OCI-LY1 (cell line): ENCODE measurements around the gene HLCS.

ENCODE experiments used
- H2AFZ ChIP-seq: fragments of 200-600 bp; sonication (generic), shearing (Covaris generic); 2 replicates; pipeline ENCODE4 v1.6.0; 2014; ENCODE audit warnings: antibody characterized with exemption, mild to moderate bottlenecking, low read length
- H3F3A ChIP-seq: fragments of 200-600 bp; sonication (generic), shearing (Covaris generic); 2 replicates; pipeline ENCODE4 v1.6.0; 2014; ENCODE audit warnings: mild to moderate bottlenecking, antibody characterized with exemption, low read length, moderate library complexity; ENCODE audit not compliant: insufficient read depth
- H3K27ac ChIP-seq: fragments of 200-600 bp; sonication (generic); 2 replicates; pipeline ENCODE4 v1.5.1; 2014; ENCODE audit warnings: low read length, mixed run types, mild to moderate bottlenecking, low read depth; ENCODE audit not compliant: poor library complexity, severe bottlenecking
- H3K27me3 ChIP-seq: fragments of 200-600 bp; sonication (generic); 2 replicates; pipeline ENCODE4 v1.6.0; 2014; ENCODE audit warnings: antibody characterized with exemption, mild to moderate bottlenecking, low read length, moderate library complexity; ENCODE audit not compliant: insufficient read depth
- H3K36me3 ChIP-seq: fragments of 200-600 bp; sonication (generic); 2 replicates; pipeline ENCODE4 v1.6.1; 2014; ENCODE audit warnings: mild to moderate bottlenecking, antibody characterized with exemption, low read length, moderate library complexity, mixed read lengths; ENCODE audit not compliant: insufficient read depth
- H3K4me1 ChIP-seq: fragments of 200-600 bp; sonication (generic); 2 replicates; pipeline ENCODE4 v1.5.1; 2014; ENCODE audit warnings: mild to moderate bottlenecking, low read length, moderate library complexity; ENCODE audit not compliant: insufficient read depth, severe bottlenecking
- H3K4me2 ChIP-seq: fragments of 200-600 bp; sonication (generic), shearing (Covaris generic); 2 replicates; pipeline ENCODE4 v1.6.1; 2014; ENCODE audit warnings: low read length
- H3K4me3 ChIP-seq: fragments of 200-600 bp; sonication (generic); 2 replicates; pipeline ENCODE4 v1.5.1; 2014; ENCODE audit warnings: low read length, low read depth, mild to moderate bottlenecking, mixed read lengths; ENCODE audit not compliant: poor library complexity, severe bottlenecking
- H3K79me2 ChIP-seq: fragments of 200-600 bp; shearing (Covaris generic); 2 replicates; pipeline ENCODE4 v1.6.1; 2016; ENCODE audit warnings: mixed run types, low read length, mixed read lengths; ENCODE audit not compliant: insufficient read depth
- H3K9ac ChIP-seq: fragments of 200-600 bp; sonication (generic), shearing (Covaris generic); 2 replicates; pipeline ENCODE4 v1.6.1; 2014; ENCODE audit warnings: mild to moderate bottlenecking, low read length, mixed read lengths
- H3K9me2 ChIP-seq: fragments of 200-600 bp; sonication (generic), shearing (Covaris generic); 2 replicates; pipeline ENCODE4 v1.6.1; 2014; ENCODE audit warnings: low read depth, mild to moderate bottlenecking, low read length, mixed read lengths
- H3K9me3 ChIP-seq: fragments of 200-600 bp; shearing (Covaris generic); 2 replicates; pipeline ENCODE4 v1.6.1; 2014; ENCODE audit warnings: low read length, mixed read lengths
- H4K20me1 ChIP-seq: fragments of 200-600 bp; sonication (generic), shearing (Covaris generic); 2 replicates; pipeline ENCODE4 v1.6.0; 2016; ENCODE audit warnings: mild to moderate bottlenecking, low read length; ENCODE audit not compliant: insufficient read depth
- CTCF ChIP-seq: fragments of 200-600 bp; sonication (generic), shearing (Covaris generic); IDR thresholded peaks from 2 replicates; pipeline ENCODE4 v1.5.1; 2017; ENCODE audit warnings: mild to moderate bottlenecking, antibody characterized with exemption, low read length, moderate library complexity, mixed read lengths
- EZH2 ChIP-seq: fragments of 200-600 bp; sonication (generic), shearing (Covaris generic); IDR thresholded peaks from 2 replicates; pipeline ENCODE4 v1.8.0; 2017; ENCODE audit warnings: borderline replicate concordance, mixed run types, mild to moderate bottlenecking, antibody characterized with exemption, low read length, moderate library complexity, mixed read lengths

HLCS gene

GRCh38 chr21:36976228-36976861 is 9.9 kb upstream of the HLCS start:
- Histone ChIP-seq H3K9ac (no peak overlapping the region), H3K79me2 (no peaks in the 10 kb centered on the region), H3K27me3 (no peaks in the 10 kb centered on the region), H2AFZ (no peak overlapping the region), H3K36me3 (no peaks in the 10 kb centered on the region), H3K4me2 (no peak overlapping the region), H3F3A (no peaks in the 10 kb centered on the region), H3K9me2 (no peaks in the 10 kb centered on the region), H3K27ac (no peak overlapping the region), H3K4me1 (peaks cover 8% of the 10 kb centered on the region), H3K4me3 (no peak overlapping the region), H3K9me3 (no peaks in the 10 kb centered on the region), H4K20me1 (no peaks in the 10 kb centered on the region)
- TF ChIP-seq EZH2 (no peak), CTCF (no peak)

- H3K36me3 ChIP-seq, result no peaks in the 10 kb centered on the region
- H3K9me2 ChIP-seq, result no peaks in the 10 kb centered on the region
- no peaks in the 10 kb centered on the region for H3K79me2 ChIP-seq
- H3K27me3 ChIP-seq, result no peaks in the 10 kb centered on the region
- H3K9ac ChIP-seq, result no peak overlapping the region
- no peak for TF ChIP-seq CTCF
- no peak for TF ChIP-seq EZH2
- H3K4me2 ChIP-seq, result no peak overlapping the region
- H3K4me1 ChIP-seq, result peaks cover 8% of the 10 kb centered on the region
- H3K27ac ChIP-seq, result no peak overlapping the region
- no peak overlapping the region for H2AFZ ChIP-seq
- no peaks in the 10 kb centered on the region for H4K20me1 ChIP-seq
- H3K9me3 ChIP-seq, result no peaks in the 10 kb centered on the region
- no peak overlapping the region for H3K4me3 ChIP-seq
- H3F3A ChIP-seq, result no peaks in the 10 kb centered on the region
These were observed 8.4 kb upstream of the HLCS start for GRCh38 chr21:36974851-36975192.

- H3K36me3 ChIP-seq, result no peaks in the 10 kb centered on the region
- TF ChIP-seq EZH2, result no peak
- TF ChIP-seq CTCF, result no peak
- no peaks in the 10 kb centered on the region for H3K27me3 ChIP-seq
- no peak overlapping the region for H3K9ac ChIP-seq
- H3F3A ChIP-seq, result no peaks in the 10 kb centered on the region
- no peaks in the 10 kb centered on the region for H3K79me2 ChIP-seq
- H3K9me3 ChIP-seq, result no peaks in the 10 kb centered on the region
- no peak overlapping the region for H3K4me3 ChIP-seq
- no peak overlapping the region for H3K27ac ChIP-seq
- H3K4me1 ChIP-seq, result peaks cover 8% of the 10 kb centered on the region
- H2AFZ ChIP-seq, result no peak overlapping the region
- no peaks in the 10 kb centered on the region for H3K9me2 ChIP-seq
- H4K20me1 ChIP-seq, result no peaks in the 10 kb centered on the region
- H3K4me2 ChIP-seq, result no peak overlapping the region
These were observed 7.7 kb upstream of the HLCS start for GRCh38 chr21:36973986-36974850.
